Neutrophil (primary cell): ENCODE results near the gene MEN1.
A peak's percentile ranks its signal among the peaks of the same experiment; 100 is the strongest.

Experiments used
- H3K27ac ChIP-seq: fragments of 200-600 bp; sonication (generic); 2 replicates; pipeline ENCODE4 v1.5.1; 2016; ENCODE audit warnings: mild to moderate bottlenecking, moderate library complexity
- H3K27me3 ChIP-seq: fragments of 200-600 bp; sonication (generic); 2 replicates; pipeline ENCODE4 v1.6.0; 2016; ENCODE audit warnings: mild to moderate bottlenecking
- H3K36me3 ChIP-seq: fragments of 200-600 bp; sonication (generic); 2 replicates; pipeline ENCODE4 v1.5.1; 2017
- H3K4me1 ChIP-seq, 2 experiments: fragments of 200-600 bp in 1 of 2; sonication (generic) in 1 of 2; 1 replicate in 1 of 2; 2 replicates in 1 of 2; pipeline versions ENCODE4 v1.5.1 to v1.6.1; 2013 to 2016; ENCODE audit warnings: low read depth in 1 of 2, low read length in 1 of 2, mild to moderate bottlenecking in 1 of 2, moderate library complexity in 1 of 2; ENCODE audit not compliant: control insufficient read depth in 1 of 2, insufficient read depth in 1 of 2
- H3K4me3 ChIP-seq, 2 experiments: fragments of 200-600 bp in 1 of 2; sonication (generic) in 1 of 2; 1 replicate in 1 of 2; 2 replicates in 1 of 2; pipeline ENCODE4 v1.5.1; 2013 to 2016; ENCODE audit warnings: low read depth in 1 of 2, low read length in 1 of 2, mild to moderate bottlenecking in 1 of 2, moderate library complexity in 1 of 2
- H3K9me3 ChIP-seq: fragments of 200-600 bp; sonication (generic); 2 replicates; pipeline ENCODE4 v1.5.1; 2016
- TF ChIP-seq, protein P1 (sequence below): fragments of 200-600 bp; sonication (generic); IDR thresholded peaks from 2 replicates; pipeline ENCODE4 v1.5.1; 2016; ENCODE audit warnings: antibody characterized with exemption

The MEN1 gene

DNA sequence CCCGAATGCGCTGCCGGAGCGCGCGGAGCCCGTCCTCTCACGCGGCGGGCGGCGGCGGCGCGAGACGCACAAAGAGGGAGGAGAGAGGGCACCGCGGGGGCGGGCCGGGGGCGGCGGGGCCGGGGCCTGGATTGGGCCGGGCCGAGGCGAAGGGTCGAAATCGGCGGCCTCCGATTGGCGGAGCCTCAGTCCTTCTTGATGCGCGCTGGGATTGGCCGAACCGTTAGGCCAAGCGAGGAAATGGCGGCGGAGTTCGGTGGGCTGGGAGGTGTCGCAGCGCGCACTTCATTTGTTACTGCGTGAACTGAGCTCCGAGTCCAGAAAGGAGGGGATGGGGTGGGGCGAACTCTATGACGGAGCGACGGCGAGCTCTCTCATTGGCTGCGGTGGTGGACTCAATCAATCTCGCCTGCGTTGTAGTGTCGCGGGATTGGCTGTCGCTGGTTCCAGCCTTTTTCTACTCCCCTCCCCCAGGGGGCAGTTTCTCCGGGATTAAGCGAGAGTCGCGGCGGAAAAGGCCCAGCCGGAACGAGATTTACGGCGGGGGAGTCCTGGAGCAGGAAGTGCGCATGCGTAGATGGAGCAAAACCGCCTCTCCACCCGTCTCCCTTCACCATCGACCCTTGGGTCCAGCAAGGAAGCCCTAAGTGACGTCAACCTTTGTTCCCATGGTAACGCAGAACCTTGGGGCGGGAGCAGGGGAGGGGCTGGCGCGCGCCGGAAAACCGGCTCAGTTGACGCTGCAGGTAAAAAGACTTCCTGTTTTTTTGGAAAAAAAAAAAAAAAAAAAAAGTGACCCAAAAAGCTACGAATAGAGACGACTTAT, 31.7 kb downstream of the MEN1 start, which contains the start of gene SF1:
TSS of gene SF1 (minus strand) at position 70 of the 826 bp plus-strand sequence. CDS start 150 bp downstream, outside the sequence.
- TF ChIP-seq, protein P1, sequence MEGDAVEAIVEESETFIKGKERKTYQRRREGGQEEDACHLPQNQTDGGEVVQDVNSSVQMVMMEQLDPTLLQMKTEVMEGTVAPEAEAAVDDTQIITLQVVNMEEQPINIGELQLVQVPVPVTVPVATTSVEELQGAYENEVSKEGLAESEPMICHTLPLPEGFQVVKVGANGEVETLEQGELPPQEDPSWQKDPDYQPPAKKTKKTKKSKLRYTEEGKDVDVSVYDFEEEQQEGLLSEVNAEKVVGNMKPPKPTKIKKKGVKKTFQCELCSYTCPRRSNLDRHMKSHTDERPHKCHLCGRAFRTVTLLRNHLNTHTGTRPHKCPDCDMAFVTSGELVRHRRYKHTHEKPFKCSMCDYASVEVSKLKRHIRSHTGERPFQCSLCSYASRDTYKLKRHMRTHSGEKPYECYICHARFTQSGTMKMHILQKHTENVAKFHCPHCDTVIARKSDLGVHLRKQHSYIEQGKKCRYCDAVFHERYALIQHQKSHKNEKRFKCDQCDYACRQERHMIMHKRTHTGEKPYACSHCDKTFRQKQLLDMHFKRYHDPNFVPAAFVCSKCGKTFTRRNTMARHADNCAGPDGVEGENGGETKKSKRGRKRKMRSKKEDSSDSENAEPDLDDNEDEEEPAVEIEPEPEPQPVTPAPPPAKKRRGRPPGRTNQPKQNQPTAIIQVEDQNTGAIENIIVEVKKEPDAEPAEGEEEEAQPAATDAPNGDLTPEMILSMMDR: peak; percentile 29

DNA sequence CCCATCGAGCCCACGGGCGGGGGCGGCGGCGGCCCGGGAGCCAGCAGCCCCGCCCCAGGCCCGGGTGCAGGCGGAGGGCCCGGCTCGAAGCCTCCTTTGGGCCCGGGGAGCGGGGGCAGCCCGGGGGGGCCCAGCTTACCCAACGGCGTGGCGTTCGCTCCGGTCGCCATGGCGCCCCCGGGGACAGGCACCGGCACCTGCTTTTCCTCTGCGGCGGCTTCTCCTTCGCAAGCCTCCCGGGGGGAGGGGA, 32.2 kb downstream of the MEN1 start:
- TF ChIP-seq, protein P1: no peak
- peak overlapping the region; percentile 99 for H3K27ac ChIP-seq
- peaks cover 39% of the 10 kb centered on the region for H3K36me3 ChIP-seq
- no peaks in the 10 kb centered on the region for H3K27me3 ChIP-seq
- H3K4me1 ChIP-seq: peaks cover 57 to 64% of the 10 kb centered on the region in 2 experiments
- peak overlapping the region; percentile 79 to 82 for H3K4me3 ChIP-seq
- no peaks in the 10 kb centered on the region for H3K9me3 ChIP-seq

More for the DNA sequence above, 31.7 kb downstream of the MEN1 start, which contains the start of gene SF1:
- peaks cover 53 to 60% of the 10 kb centered on the region in 2 experiments for H3K4me1 ChIP-seq
- peak within 1 kb of the TSS; percentile 99 for H3K27ac ChIP-seq
- peaks cover 33% of the 10 kb centered on the region for H3K36me3 ChIP-seq
- H3K9me3 ChIP-seq: no peaks in the 10 kb centered on the region
- no peaks in the 10 kb centered on the region for H3K27me3 ChIP-seq
- peak within 1 kb of the TSS; percentile 79 to 95 for H3K4me3 ChIP-seq

DNA sequence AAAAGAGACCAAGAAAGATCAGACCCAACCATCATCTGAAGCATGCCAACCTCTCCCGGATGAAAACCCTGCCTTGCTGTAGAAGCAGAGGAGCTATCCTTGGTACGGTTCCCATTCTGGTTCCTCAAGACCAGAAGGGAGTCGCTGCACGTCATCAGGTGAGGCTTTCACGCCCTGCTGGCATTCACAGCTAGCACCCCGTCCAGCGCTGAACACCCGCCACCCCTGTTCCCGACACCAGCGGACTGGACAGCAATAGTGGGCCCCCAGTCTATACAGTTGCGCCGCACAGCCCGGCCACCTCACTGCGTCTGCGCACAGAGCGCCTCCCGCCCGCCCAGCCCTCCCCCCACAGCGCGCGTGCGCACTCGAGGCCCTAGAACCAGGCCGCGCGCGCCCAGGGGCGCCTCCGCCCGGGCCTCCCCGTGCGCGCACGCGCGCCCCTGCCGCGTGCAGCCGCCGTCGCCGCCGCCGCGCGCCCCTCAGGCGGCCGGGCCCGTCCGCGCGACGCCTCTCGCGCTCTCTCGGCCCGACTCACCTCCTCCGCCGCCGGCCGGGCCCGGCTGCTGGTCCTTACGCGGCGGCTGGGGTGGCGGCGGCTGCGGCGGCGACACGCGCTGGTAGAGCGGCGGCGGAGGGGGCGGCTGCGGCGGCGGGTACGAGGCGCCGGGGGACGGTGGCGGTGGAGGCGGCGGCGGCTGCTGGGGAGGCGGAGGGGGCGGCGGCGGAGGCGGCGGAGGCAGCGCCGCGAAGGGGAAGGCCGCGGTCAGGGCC, 32.7 kb downstream of the MEN1 start:
- H3K27me3 ChIP-seq: no peaks in the 10 kb centered on the region

DNA sequence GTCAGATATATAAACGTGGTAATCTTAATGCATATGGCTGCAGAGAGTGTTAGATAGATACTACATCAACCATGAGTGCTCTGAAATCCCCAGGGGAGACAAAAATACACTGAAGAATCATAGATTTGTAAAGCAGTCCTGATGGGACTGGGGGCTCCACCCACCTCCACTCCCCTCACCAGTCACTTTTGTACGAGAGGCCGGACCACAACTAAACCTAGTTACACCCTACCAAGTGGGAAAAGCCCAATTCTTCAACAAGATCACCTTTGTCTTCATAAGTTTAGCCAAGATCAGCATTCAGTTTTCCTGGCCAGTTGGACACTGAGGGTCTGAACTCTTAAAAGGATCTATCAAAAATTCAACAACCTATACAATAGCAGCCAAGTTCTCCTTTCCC, 33.5 kb downstream of the MEN1 start:
- H3K27ac ChIP-seq: peak overlapping the region; percentile 99
- TF ChIP-seq, protein P1: no peak
- H3K36me3 ChIP-seq: peaks cover 48% of the 10 kb centered on the region
- peaks cover 66 to 70% of the 10 kb centered on the region in 2 experiments for H3K4me1 ChIP-seq
- H3K27me3 ChIP-seq: no peaks in the 10 kb centered on the region
- peak overlapping the region; percentile 79 to 95 for H3K4me3 ChIP-seq
- no peaks in the 10 kb centered on the region for H3K9me3 ChIP-seq

More for the DNA sequence above, 32.7 kb downstream of the MEN1 start:
- peak overlapping the region; percentile 79 to 95 for H3K4me3 ChIP-seq
- no peaks in the 10 kb centered on the region for H3K9me3 ChIP-seq
- peaks cover 44% of the 10 kb centered on the region for H3K36me3 ChIP-seq
- H3K27ac ChIP-seq: peak overlapping the region; percentile 99
- H3K4me1 ChIP-seq: peaks cover 58 to 65% of the 10 kb centered on the region in 2 experiments
- TF ChIP-seq, protein P1: peak; percentile 37

DNA sequence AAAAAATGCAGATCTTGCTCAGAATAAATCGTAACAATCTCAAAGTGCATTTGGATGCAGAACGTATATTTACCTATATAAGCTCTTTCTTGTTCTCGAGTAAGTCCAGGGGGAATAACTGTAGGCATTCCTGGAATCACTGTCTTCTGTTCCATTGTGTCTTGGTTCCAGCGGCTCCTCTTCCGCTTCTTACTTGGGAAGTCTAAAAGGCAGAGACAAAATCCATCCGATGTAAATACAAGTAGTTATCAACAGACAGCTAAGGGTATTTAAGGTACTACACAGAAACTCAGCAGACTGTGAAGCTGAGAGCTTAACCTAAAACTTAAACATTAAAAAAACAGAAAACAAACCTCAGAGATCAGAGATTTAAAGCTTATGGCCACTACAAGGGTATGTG, 33.9 kb downstream of the MEN1 start:
- Histone ChIP-seq H3K27ac (peak overlapping the region; percentile 99), H3K9me3 (no peaks in the 10 kb centered on the region), H3K4me3 (peak overlapping the region; percentile 79 to 95), H3K36me3 (peaks cover 53% of the 10 kb centered on the region), H3K4me1 (peaks cover 71 to 74% of the 10 kb centered on the region in 2 experiments), H3K27me3 (no peaks in the 10 kb centered on the region)
- TF ChIP-seq, protein P1: no peak
